ENCODE data around the gene SERPINA12.
"Not testable (repeated sequence)": the region's sequence is repeated elsewhere in the genome, so short reads cannot be mapped to it uniquely, and the experiment has no call there.

SERPINA12 gene

GRCh38 chr14:94510481-94510880 lies 1.2 kb upstream of the SERPINA12 start:
- not testable (repeated sequence) for H3K4me3 ChIP-seq (ENCODE audit: low read depth, low read length); H3K27ac ChIP-seq (ENCODE audit: low read depth, low read length); H3K9me3 ChIP-seq (ENCODE audit: control insufficient read depth, insufficient read depth, low read length); H3K27me3 ChIP-seq (ENCODE audit: control insufficient read depth, insufficient read depth, low read length); H3K36me3 ChIP-seq (ENCODE audit: control insufficient read depth, insufficient read depth, low read length); H3K4me1 ChIP-seq (ENCODE audit: control insufficient read depth, insufficient read depth, low read length); H3K9ac ChIP-seq (ENCODE audit: low read depth, low read length)

- no peaks in the 10 kb centered on the region for H3K36me3 ChIP-seq (ENCODE audit: control insufficient read depth, insufficient read depth, low read length)
- H3K9me3 ChIP-seq (ENCODE audit: control insufficient read depth, insufficient read depth, low read length), result no peaks in the 10 kb centered on the region
- H3K27me3 ChIP-seq (ENCODE audit: control insufficient read depth, insufficient read depth, low read length), result no peaks in the 10 kb centered on the region
- H3K9ac ChIP-seq (ENCODE audit: low read depth, low read length), result no peak overlapping the region
- no peaks in the 10 kb centered on the region for H3K4me1 ChIP-seq (ENCODE audit: control insufficient read depth, insufficient read depth, low read length)
- H3K27ac ChIP-seq (ENCODE audit: low read depth, low read length), result no peak overlapping the region
- no peak overlapping the region for H3K4me3 ChIP-seq (ENCODE audit: low read depth, low read length)
These were observed 3.6 kb downstream of the SERPINA12 start for GRCh38 chr14:94505641-94506040.

GRCh38 chr14:94505206-94505605 lies 4.1 kb downstream of the SERPINA12 start:
- no peaks in the 10 kb centered on the region for H3K9me3 ChIP-seq (ENCODE audit: control insufficient read depth, insufficient read depth, low read length)
- no peak overlapping the region for H3K4me3 ChIP-seq (ENCODE audit: low read depth, low read length)
- H3K9ac ChIP-seq (ENCODE audit: low read depth, low read length), result no peak overlapping the region
- H3K4me1 ChIP-seq (ENCODE audit: control insufficient read depth, insufficient read depth, low read length), result no peaks in the 10 kb centered on the region
- no peaks in the 10 kb centered on the region for H3K27me3 ChIP-seq (ENCODE audit: control insufficient read depth, insufficient read depth, low read length)
- no peaks in the 10 kb centered on the region for H3K36me3 ChIP-seq (ENCODE audit: control insufficient read depth, insufficient read depth, low read length)
- no peak overlapping the region for H3K27ac ChIP-seq (ENCODE audit: low read depth, low read length)

- H3K9ac ChIP-seq (ENCODE audit: low read depth, low read length), result no peak overlapping the region
- no peaks in the 10 kb centered on the region for H3K4me1 ChIP-seq (ENCODE audit: control insufficient read depth, insufficient read depth, low read length)
- H3K27me3 ChIP-seq (ENCODE audit: control insufficient read depth, insufficient read depth, low read length), result peaks cover 3% of the 10 kb centered on the region; the same call in 1 of the 2 replicates
- H3K27ac ChIP-seq (ENCODE audit: low read depth, low read length), result no peak overlapping the region
- H3K4me3 ChIP-seq (ENCODE audit: low read depth, low read length), result no peak overlapping the region
- H3K36me3 ChIP-seq (ENCODE audit: control insufficient read depth, insufficient read depth, low read length), result no peaks in the 10 kb centered on the region
- H3K9me3 ChIP-seq (ENCODE audit: control insufficient read depth, insufficient read depth, low read length), result no peaks in the 10 kb centered on the region
These were observed 7.4 kb downstream of the SERPINA12 start for GRCh38 chr14:94501588-94502516.

- no peaks in the 10 kb centered on the region for H3K4me1 ChIP-seq (ENCODE audit: control insufficient read depth, insufficient read depth, low read length)
- no peak overlapping the region for H3K9ac ChIP-seq (ENCODE audit: low read depth, low read length)
- no peaks in the 10 kb centered on the region for H3K9me3 ChIP-seq (ENCODE audit: control insufficient read depth, insufficient read depth, low read length)
- H3K27ac ChIP-seq (ENCODE audit: low read depth, low read length), result no peak overlapping the region
- H3K27me3 ChIP-seq (ENCODE audit: control insufficient read depth, insufficient read depth, low read length), result peaks cover 3% of the 10 kb centered on the region; the same call in 1 of the 2 replicates
- H3K4me3 ChIP-seq (ENCODE audit: low read depth, low read length), result no peak overlapping the region
- H3K36me3 ChIP-seq (ENCODE audit: control insufficient read depth, insufficient read depth, low read length), result no peaks in the 10 kb centered on the region
These were observed 9.0 kb downstream of the SERPINA12 start for GRCh38 chr14:94500264-94500663.

- Histone ChIP-seq H3K27ac (ENCODE audit: low read depth, low read length) (no peak overlapping the region), H3K27me3 (ENCODE audit: control insufficient read depth, insufficient read depth, low read length) (peaks cover 3% of the 10 kb centered on the region; the same call in 1 of the 2 replicates), H3K9me3 (ENCODE audit: control insufficient read depth, insufficient read depth, low read length) (no peaks in the 10 kb centered on the region), H3K4me1 (ENCODE audit: control insufficient read depth, insufficient read depth, low read length) (no peaks in the 10 kb centered on the region), H3K9ac (ENCODE audit: low read depth, low read length) (no peak overlapping the region), H3K4me3 (ENCODE audit: low read depth, low read length) (no peak overlapping the region), H3K36me3 (ENCODE audit: control insufficient read depth, insufficient read depth, low read length) (no peaks in the 10 kb centered on the region)
These were observed 9.6 kb downstream of the SERPINA12 start for GRCh38 chr14:94499673-94500072.

- H3K9ac ChIP-seq (ENCODE audit: low read depth, low read length), result no peak overlapping the region
- peaks cover 3% of the 10 kb centered on the region; the same call in 1 of the 2 replicates for H3K27me3 ChIP-seq (ENCODE audit: control insufficient read depth, insufficient read depth, low read length)
- H3K36me3 ChIP-seq (ENCODE audit: control insufficient read depth, insufficient read depth, low read length), result no peaks in the 10 kb centered on the region
- no peak overlapping the region for H3K27ac ChIP-seq (ENCODE audit: low read depth, low read length)
- H3K4me1 ChIP-seq (ENCODE audit: control insufficient read depth, insufficient read depth, low read length), result no peaks in the 10 kb centered on the region
- no peaks in the 10 kb centered on the region for H3K9me3 ChIP-seq (ENCODE audit: control insufficient read depth, insufficient read depth, low read length)
- no peak overlapping the region for H3K4me3 ChIP-seq (ENCODE audit: low read depth, low read length)
These were observed 11.1 kb downstream of the SERPINA12 start for GRCh38 chr14:94498215-94498614.

GRCh38 chr14:94494085-94494484 lies 15.2 kb downstream of the SERPINA12 start:
- Histone ChIP-seq H3K4me3 (ENCODE audit: low read depth, low read length) (no peak overlapping the region), H3K36me3 (ENCODE audit: control insufficient read depth, insufficient read depth, low read length) (no peaks in the 10 kb centered on the region), H3K9ac (ENCODE audit: low read depth, low read length) (no peak overlapping the region), H3K27me3 (ENCODE audit: control insufficient read depth, insufficient read depth, low read length) (peaks cover 3% of the 10 kb centered on the region; the same call in 1 of the 2 replicates), H3K27ac (ENCODE audit: low read depth, low read length) (no peak overlapping the region), H3K9me3 (ENCODE audit: control insufficient read depth, insufficient read depth, low read length) (no peaks in the 10 kb centered on the region), H3K4me1 (ENCODE audit: control insufficient read depth, insufficient read depth, low read length) (no peaks in the 10 kb centered on the region)

- Histone ChIP-seq H3K36me3 (ENCODE audit: control insufficient read depth, insufficient read depth, low read length) (no peaks in the 10 kb centered on the region), H3K9me3 (ENCODE audit: control insufficient read depth, insufficient read depth, low read length) (no peaks in the 10 kb centered on the region), H3K4me1 (ENCODE audit: control insufficient read depth, insufficient read depth, low read length) (peaks cover 7% of the 10 kb centered on the region), H3K27me3 (ENCODE audit: control insufficient read depth, insufficient read depth, low read length) (no peaks in the 10 kb centered on the region), H3K9ac (ENCODE audit: low read depth, low read length) (no peak overlapping the region), H3K27ac (ENCODE audit: low read depth, low read length) (no peak overlapping the region), H3K4me3 (ENCODE audit: low read depth, low read length) (no peak overlapping the region)
These were observed 17.8 kb downstream of the SERPINA12 start for GRCh38 chr14:94491511-94491910.

GRCh38 chr14:94489336-94489735 lies 19.9 kb downstream of the SERPINA12 start:
- H3K9me3 ChIP-seq (ENCODE audit: control insufficient read depth, insufficient read depth, low read length), result no peaks in the 10 kb centered on the region
- no peaks in the 10 kb centered on the region for H3K36me3 ChIP-seq (ENCODE audit: control insufficient read depth, insufficient read depth, low read length)
- H3K27me3 ChIP-seq (ENCODE audit: control insufficient read depth, insufficient read depth, low read length), result no peaks in the 10 kb centered on the region
- H3K27ac ChIP-seq (ENCODE audit: low read depth, low read length), result no peak overlapping the region
- no peak overlapping the region for H3K9ac ChIP-seq (ENCODE audit: low read depth, low read length)
- no peak overlapping the region for H3K4me3 ChIP-seq (ENCODE audit: low read depth, low read length)
- peaks cover 11% of the 10 kb centered on the region for H3K4me1 ChIP-seq (ENCODE audit: control insufficient read depth, insufficient read depth, low read length)

GRCh38 chr14:94486883-94487282 lies 22.4 kb downstream of the SERPINA12 start:
- Histone ChIP-seq H3K27me3 (ENCODE audit: control insufficient read depth, insufficient read depth, low read length) (no peaks in the 10 kb centered on the region), H3K4me3 (ENCODE audit: low read depth, low read length) (peak overlapping the region; percentile 57), H3K27ac (ENCODE audit: low read depth, low read length) (peak overlapping the region; percentile 8), H3K9me3 (ENCODE audit: control insufficient read depth, insufficient read depth, low read length) (no peaks in the 10 kb centered on the region), H3K4me1 (ENCODE audit: control insufficient read depth, insufficient read depth, low read length) (peaks cover 11% of the 10 kb centered on the region), H3K36me3 (ENCODE audit: control insufficient read depth, insufficient read depth, low read length) (no peaks in the 10 kb centered on the region), H3K9ac (ENCODE audit: low read depth, low read length) (no peak overlapping the region)
